ENCODE results near the gene L3MBTL2.

L3MBTL2 gene

GRCh38 chr22:41249442-41249841 lies 44.3 kb downstream of the L3MBTL2 start:
- H4K20me1 ChIP-seq (ENCODE audit: insufficient read depth, low read length), result no peaks in the 10 kb centered on the region
- H3K4me2 ChIP-seq (ENCODE audit: low read depth, low read length), result no peak overlapping the region
- no peak overlapping the region for H3K9ac ChIP-seq (ENCODE audit: low read length)
- no peaks in the 10 kb centered on the region for H3K9me2 ChIP-seq (replicated peaks; ENCODE audit: insufficient read depth, low read length)
- no peak overlapping the region for H2AFZ ChIP-seq (ENCODE audit: low read length)
- no peak for TF ChIP-seq EZH2 (optimal IDR thresholded peaks at IDR 0.05; ENCODE audit: low read depth, low read length)
- no peak for TF ChIP-seq CTCF (IDR thresholded peaks at IDR 0.05; ENCODE audit: low read length)
- no peak for TF ChIP-seq EZH2phosphoT487 (IDR thresholded peaks at IDR 0.05; ENCODE audit: low read length)
- H3K9me3 ChIP-seq (replicated peaks; ENCODE audit: insufficient read depth, low read length), result no peaks in the 10 kb centered on the region
- no peaks in the 10 kb centered on the region for H3K27me3 ChIP-seq (replicated peaks; ENCODE audit: insufficient read depth, low read length)
- H3K79me2 ChIP-seq (ENCODE audit: low read length), result no peaks in the 10 kb centered on the region; the same call in 1 of the 2 replicates
- DNase-seq, result no peak
- peaks cover 8% of the 10 kb centered on the region for H3K36me3 ChIP-seq (replicated peaks; ENCODE audit: insufficient read depth, low read length)
- H3K4me1 ChIP-seq (ENCODE audit: low read length), result no peaks in the 10 kb centered on the region
- no peak overlapping the region for H3K4me3 ChIP-seq (ENCODE audit: low read length)
- H3K27ac ChIP-seq (ENCODE audit: low read length), result no peak overlapping the region
- no peaks in the 10 kb centered on the region; the same call in 1 of the 2 replicates for H3F3A ChIP-seq (ENCODE audit: insufficient read depth, low read length)

DNA sequence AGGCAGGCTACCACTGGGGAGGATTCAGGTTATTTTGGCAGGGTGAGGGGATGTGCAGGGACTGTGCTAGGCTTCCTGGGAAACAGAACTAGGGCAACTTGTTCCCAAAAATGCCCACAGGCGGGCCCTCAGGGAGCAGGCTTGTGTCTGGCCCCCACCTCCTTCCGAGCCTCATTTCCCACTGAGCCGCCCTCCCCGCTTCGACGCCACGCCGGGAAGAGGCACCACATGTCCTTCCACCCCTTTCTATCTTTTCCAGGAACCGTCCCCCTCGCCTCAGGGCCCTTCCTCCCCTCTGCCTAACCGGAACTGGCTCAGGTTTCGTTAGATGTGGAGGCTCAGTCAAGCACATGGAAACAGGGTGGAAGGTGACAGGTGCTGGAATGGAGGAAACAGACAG lies 45.0 kb downstream of the L3MBTL2 start:
- no peak overlapping the region for H3K4me3 ChIP-seq (ENCODE audit: low read length)
- no peaks in the 10 kb centered on the region for H4K20me1 ChIP-seq (ENCODE audit: insufficient read depth, low read length)

GRCh38 chr22:41252365-41252764 lies 47.3 kb downstream of the L3MBTL2 start:
- no peaks in the 10 kb centered on the region for H3K9me2 ChIP-seq (replicated peaks; ENCODE audit: insufficient read depth, low read length)
- H3K27ac ChIP-seq (ENCODE audit: low read length), result no peak overlapping the region
- no peak overlapping the region for H3K9ac ChIP-seq (ENCODE audit: low read length)
- H3K4me1 ChIP-seq (ENCODE audit: low read length), result no peaks in the 10 kb centered on the region
- no peak overlapping the region for H3K4me3 ChIP-seq (ENCODE audit: low read length)
- TF ChIP-seq CTCF (IDR thresholded peaks at IDR 0.05; ENCODE audit: low read length), result no peak
- TF ChIP-seq EZH2phosphoT487 (IDR thresholded peaks at IDR 0.05; ENCODE audit: low read length), result no peak
- TF ChIP-seq EZH2 (optimal IDR thresholded peaks at IDR 0.05; ENCODE audit: low read depth, low read length), result no peak
- H3K4me2 ChIP-seq (ENCODE audit: low read depth, low read length), result no peak overlapping the region
- no peak for DNase-seq
- H4K20me1 ChIP-seq (ENCODE audit: insufficient read depth, low read length), result no peaks in the 10 kb centered on the region
- H3K27me3 ChIP-seq (replicated peaks; ENCODE audit: insufficient read depth, low read length), result no peaks in the 10 kb centered on the region
- no peaks in the 10 kb centered on the region for H3K9me3 ChIP-seq (replicated peaks; ENCODE audit: insufficient read depth, low read length)
- no peak overlapping the region for H2AFZ ChIP-seq (ENCODE audit: low read length)
- no peaks in the 10 kb centered on the region for H3F3A ChIP-seq (ENCODE audit: insufficient read depth, low read length)
- peaks cover 8% of the 10 kb centered on the region for H3K36me3 ChIP-seq (replicated peaks; ENCODE audit: insufficient read depth, low read length)
- H3K79me2 ChIP-seq (ENCODE audit: low read length), result no peaks in the 10 kb centered on the region; the same call in 1 of the 2 replicates

More for the DNA sequence above, 45.0 kb downstream of the L3MBTL2 start:
- no peaks in the 10 kb centered on the region; the same call in 1 of the 2 replicates for H3F3A ChIP-seq (ENCODE audit: insufficient read depth, low read length)
- H3K4me2 ChIP-seq (ENCODE audit: low read depth, low read length), result no peak overlapping the region
- H3K27me3 ChIP-seq (replicated peaks; ENCODE audit: insufficient read depth, low read length), result no peaks in the 10 kb centered on the region
- no peaks in the 10 kb centered on the region for H3K9me3 ChIP-seq (replicated peaks; ENCODE audit: insufficient read depth, low read length)
- H3K9me2 ChIP-seq (replicated peaks; ENCODE audit: insufficient read depth, low read length), result no peaks in the 10 kb centered on the region
- H3K27ac ChIP-seq (ENCODE audit: low read length), result no peak overlapping the region
- H3K36me3 ChIP-seq (replicated peaks; ENCODE audit: insufficient read depth, low read length), result peaks cover 8% of the 10 kb centered on the region
- no peaks in the 10 kb centered on the region for H3K4me1 ChIP-seq (ENCODE audit: low read length)
- H3K79me2 ChIP-seq (ENCODE audit: low read length), result no peaks in the 10 kb centered on the region; the same call in 1 of the 2 replicates
- no peak overlapping the region for H3K9ac ChIP-seq (ENCODE audit: low read length)
- TF ChIP-seq EZH2 (optimal IDR thresholded peaks at IDR 0.05; ENCODE audit: low read depth, low read length) (no peak), EZH2phosphoT487 (IDR thresholded peaks at IDR 0.05; ENCODE audit: low read length) (no peak), CTCF (IDR thresholded peaks at IDR 0.05; ENCODE audit: low read length) (no peak)
- DNase-seq, result no peak
- no peak overlapping the region for H2AFZ ChIP-seq (ENCODE audit: low read length)

Measured in MM.1S (cell line).